ENCODE measurements around the gene SORCS2. TPM values are rescaled to one million over a fixed set of nuclear protein-coding genes. Genes with fewer than 3 reads are reported as not detected.

Gene SORCS2
- polyA plus RNA-seq, 1 donor (not counting 4 experiments of a cell fraction or from before 2014, with no cell fraction given): 0.09 TPM

DNA sequence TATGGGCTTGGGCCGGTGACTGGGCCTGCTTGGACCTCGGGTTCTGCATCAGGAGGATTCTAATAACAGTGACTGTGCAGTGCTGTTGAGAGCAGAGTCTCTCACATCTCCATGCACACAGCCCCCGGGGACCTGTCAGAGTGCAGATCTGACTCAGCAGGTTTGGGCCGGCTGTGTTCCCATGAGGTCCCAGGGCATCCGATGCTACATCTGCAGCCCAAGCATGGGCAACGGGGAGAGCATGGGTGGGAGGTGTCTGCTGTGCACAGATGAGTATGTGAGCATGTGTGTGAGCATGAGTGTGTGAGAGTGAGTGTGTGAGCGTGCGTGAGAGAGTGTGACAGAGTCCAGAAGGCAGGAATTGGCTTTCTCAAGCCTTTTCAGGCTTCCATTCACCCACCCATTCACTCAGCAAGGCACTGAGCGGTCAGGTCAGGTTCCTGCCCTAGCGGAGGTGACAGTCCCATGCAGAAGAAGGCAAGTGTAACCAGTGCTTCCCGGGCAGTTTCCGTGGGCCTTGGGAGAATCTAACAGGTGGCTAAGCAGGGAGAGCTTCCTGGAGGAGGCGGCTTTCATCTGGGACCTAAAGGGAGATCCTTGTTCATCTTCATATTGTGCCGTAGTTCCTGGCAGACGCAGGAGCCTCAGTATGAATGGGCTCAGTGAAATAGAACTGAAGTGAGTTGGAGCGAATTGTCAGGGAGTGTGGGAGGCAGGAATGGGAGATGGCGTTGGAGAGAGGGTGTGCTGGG, 62.6 kb downstream of the SORCS2 start:
- TF ChIP-seq EZH2 (IDR thresholded peaks at IDR 0.05; ENCODE audit: low read length): no peak
- TF ChIP-seq, protein P1, sequence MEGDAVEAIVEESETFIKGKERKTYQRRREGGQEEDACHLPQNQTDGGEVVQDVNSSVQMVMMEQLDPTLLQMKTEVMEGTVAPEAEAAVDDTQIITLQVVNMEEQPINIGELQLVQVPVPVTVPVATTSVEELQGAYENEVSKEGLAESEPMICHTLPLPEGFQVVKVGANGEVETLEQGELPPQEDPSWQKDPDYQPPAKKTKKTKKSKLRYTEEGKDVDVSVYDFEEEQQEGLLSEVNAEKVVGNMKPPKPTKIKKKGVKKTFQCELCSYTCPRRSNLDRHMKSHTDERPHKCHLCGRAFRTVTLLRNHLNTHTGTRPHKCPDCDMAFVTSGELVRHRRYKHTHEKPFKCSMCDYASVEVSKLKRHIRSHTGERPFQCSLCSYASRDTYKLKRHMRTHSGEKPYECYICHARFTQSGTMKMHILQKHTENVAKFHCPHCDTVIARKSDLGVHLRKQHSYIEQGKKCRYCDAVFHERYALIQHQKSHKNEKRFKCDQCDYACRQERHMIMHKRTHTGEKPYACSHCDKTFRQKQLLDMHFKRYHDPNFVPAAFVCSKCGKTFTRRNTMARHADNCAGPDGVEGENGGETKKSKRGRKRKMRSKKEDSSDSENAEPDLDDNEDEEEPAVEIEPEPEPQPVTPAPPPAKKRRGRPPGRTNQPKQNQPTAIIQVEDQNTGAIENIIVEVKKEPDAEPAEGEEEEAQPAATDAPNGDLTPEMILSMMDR (optimal IDR thresholded peaks at IDR 0.05 in 1 of 3, IDR thresholded peaks at IDR 0.05 in 1 of 3, conservative IDR thresholded peaks at IDR 0.05 in 1 of 3; ENCODE audit: extremely low read depth in 1 of 3, insufficient read depth in 2 of 3, low read length in 3 of 3): no peak
- no peak overlapping the region for H2AFZ ChIP-seq (ENCODE audit: control insufficient read depth, low read length)
- peaks cover 2% of the 10 kb centered on the region for H3K4me1 ChIP-seq (ENCODE audit: control insufficient read depth, extremely low read depth, insufficient read depth, low read length)
- no peaks in the 10 kb centered on the region for H3K9me1 ChIP-seq (ENCODE audit: control insufficient read depth, extremely low read depth, insufficient read depth, low read length)
- H3K27me3 ChIP-seq (ENCODE audit: control insufficient read depth, extremely low read depth, insufficient read depth, low read length): peaks cover 17% of the 10 kb centered on the region
- H3K4me2 ChIP-seq (ENCODE audit: control insufficient read depth, extremely low read depth, insufficient read depth, low read depth, low read length): no peak overlapping the region
- no peak overlapping the region for H3K4me3 ChIP-seq (ENCODE audit: control insufficient read depth in 2 of 3, extremely low read depth in 1 of 3, insufficient read depth in 2 of 3, low read depth in 1 of 3, low read length in 3 of 3)
- no peak overlapping the region for H3K27ac ChIP-seq (ENCODE audit: control insufficient read depth, insufficient read depth, low read length)
- no peaks in the 10 kb centered on the region for H4K20me1 ChIP-seq (ENCODE audit: control insufficient read depth, extremely low read depth, insufficient read depth, low read length)
- no peaks in the 10 kb centered on the region for H3K9me3 ChIP-seq (ENCODE audit: control insufficient read depth, low read depth, low read length)
- no peaks in the 10 kb centered on the region for H3K79me2 ChIP-seq (ENCODE audit: control insufficient read depth, insufficient read depth, low read length)
- dilution Hi-C loops (cut with MboI; ENCODE audit: extremely low pct_ligation_motif_present, low sequenced_read_pairs): no loop called here
- H3K9ac ChIP-seq (ENCODE audit: control insufficient read depth, extremely low read depth, insufficient read depth, low read length): no peak overlapping the region
- H3K36me3 ChIP-seq (ENCODE audit: control insufficient read depth in 2 of 2, extremely low read depth in 1 of 2, insufficient read depth in 2 of 2, low read length in 2 of 2): no peaks in the 10 kb centered on the region
- FAIRE-seq: no peak
- no peak for DNase-seq (ENCODE audit: low read depth, low spot score)

DNA sequence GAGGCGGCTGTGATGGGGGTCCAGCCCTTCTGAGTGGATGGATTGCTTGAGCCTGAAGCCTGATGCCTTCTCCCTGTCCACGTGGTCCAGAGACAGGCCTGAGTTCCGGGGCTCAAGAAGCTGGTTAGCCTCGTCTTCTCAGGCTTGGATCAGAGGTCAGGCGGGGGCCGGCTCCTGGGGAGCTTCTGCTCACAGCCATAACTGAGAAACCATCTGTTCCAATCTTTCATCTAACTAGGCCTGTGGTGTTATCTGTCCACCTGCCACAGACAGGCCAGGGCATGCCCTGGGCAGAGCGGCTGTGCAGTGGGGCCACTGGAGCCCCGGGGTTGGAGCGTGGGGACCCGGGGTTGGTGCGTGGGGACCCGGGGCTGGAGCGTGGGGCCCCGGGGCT, 63.1 kb downstream of the SORCS2 start:
- H3K4me1 ChIP-seq (ENCODE audit: control insufficient read depth, extremely low read depth, insufficient read depth, low read length): peaks cover 2% of the 10 kb centered on the region
- FAIRE-seq: no peak
- no peak overlapping the region for H3K4me3 ChIP-seq (ENCODE audit: control insufficient read depth in 2 of 3, extremely low read depth in 1 of 3, insufficient read depth in 2 of 3, low read depth in 1 of 3, low read length in 3 of 3)
- no peaks in the 10 kb centered on the region for H3K79me2 ChIP-seq (ENCODE audit: control insufficient read depth, insufficient read depth, low read length)
- no peak overlapping the region for H3K27ac ChIP-seq (ENCODE audit: control insufficient read depth, insufficient read depth, low read length)
- no peak overlapping the region for H2AFZ ChIP-seq (ENCODE audit: control insufficient read depth, low read length)
- H3K36me3 ChIP-seq (ENCODE audit: control insufficient read depth in 2 of 2, extremely low read depth in 1 of 2, insufficient read depth in 2 of 2, low read length in 2 of 2): no peaks in the 10 kb centered on the region
- DNase-seq (ENCODE audit: low read depth, low spot score): no peak
- H3K9ac ChIP-seq (ENCODE audit: control insufficient read depth, extremely low read depth, insufficient read depth, low read length): no peak overlapping the region
- H4K20me1 ChIP-seq (ENCODE audit: control insufficient read depth, extremely low read depth, insufficient read depth, low read length): no peaks in the 10 kb centered on the region
- TF ChIP-seq EZH2 (IDR thresholded peaks at IDR 0.05; ENCODE audit: low read length): no peak
- no peaks in the 10 kb centered on the region for H3K9me1 ChIP-seq (ENCODE audit: control insufficient read depth, extremely low read depth, insufficient read depth, low read length)
- H3K27me3 ChIP-seq (ENCODE audit: control insufficient read depth, extremely low read depth, insufficient read depth, low read length): peaks cover 13% of the 10 kb centered on the region
- dilution Hi-C loops (cut with MboI; ENCODE audit: extremely low pct_ligation_motif_present, low sequenced_read_pairs): no loop called here
- H3K9me3 ChIP-seq (ENCODE audit: control insufficient read depth, low read depth, low read length): no peaks in the 10 kb centered on the region
- H3K4me2 ChIP-seq (ENCODE audit: control insufficient read depth, extremely low read depth, insufficient read depth, low read depth, low read length): no peak overlapping the region

DNA sequence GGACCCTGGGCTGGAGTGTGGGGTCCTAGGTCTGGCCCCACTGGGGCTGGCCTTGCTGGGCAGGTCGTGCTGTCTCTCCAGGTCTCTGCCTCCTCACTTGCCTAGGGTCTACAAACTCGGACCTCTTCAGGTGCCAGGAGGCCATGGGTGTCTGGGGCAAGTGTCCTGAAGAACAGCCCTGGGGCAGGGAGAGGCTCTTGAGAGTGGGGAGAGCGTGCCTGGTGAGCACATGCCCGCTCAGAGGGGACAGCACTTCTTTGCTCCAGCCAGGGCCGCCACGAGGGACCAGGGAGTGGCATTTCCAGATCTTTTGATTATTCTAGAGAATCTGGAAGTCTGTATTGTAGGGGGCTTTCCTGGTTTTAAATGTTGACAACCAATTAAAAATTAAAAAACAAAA, 63.7 kb downstream of the SORCS2 start:
- no peaks in the 10 kb centered on the region for H3K36me3 ChIP-seq (ENCODE audit: control insufficient read depth in 2 of 2, extremely low read depth in 1 of 2, insufficient read depth in 2 of 2, low read length in 2 of 2)
- H3K4me2 ChIP-seq (ENCODE audit: control insufficient read depth, extremely low read depth, insufficient read depth, low read depth, low read length): no peak overlapping the region
- dilution Hi-C loops (cut with MboI; ENCODE audit: extremely low pct_ligation_motif_present, low sequenced_read_pairs): no loop called here
- no peaks in the 10 kb centered on the region for H3K79me2 ChIP-seq (ENCODE audit: control insufficient read depth, insufficient read depth, low read length)
- no peak overlapping the region for H3K27ac ChIP-seq (ENCODE audit: control insufficient read depth, insufficient read depth, low read length)
- no peak for DNase-seq (ENCODE audit: low read depth, low spot score)
- H3K4me1 ChIP-seq (ENCODE audit: control insufficient read depth, extremely low read depth, insufficient read depth, low read length): peaks cover 2% of the 10 kb centered on the region
- H3K27me3 ChIP-seq (ENCODE audit: control insufficient read depth, extremely low read depth, insufficient read depth, low read length): peaks cover 8% of the 10 kb centered on the region
- no peak for FAIRE-seq
- no peaks in the 10 kb centered on the region for H3K9me3 ChIP-seq (ENCODE audit: control insufficient read depth, low read depth, low read length)
- TF ChIP-seq, protein P1 (optimal IDR thresholded peaks at IDR 0.05 in 1 of 3, IDR thresholded peaks at IDR 0.05 in 1 of 3, conservative IDR thresholded peaks at IDR 0.05 in 1 of 3; ENCODE audit: extremely low read depth in 1 of 3, insufficient read depth in 2 of 3, low read length in 3 of 3): no peak
- TF ChIP-seq EZH2 (IDR thresholded peaks at IDR 0.05; ENCODE audit: low read length): no peak
- H3K4me3 ChIP-seq (ENCODE audit: control insufficient read depth in 2 of 3, extremely low read depth in 1 of 3, insufficient read depth in 2 of 3, low read depth in 1 of 3, low read length in 3 of 3): no peak overlapping the region
- no peak overlapping the region for H3K9ac ChIP-seq (ENCODE audit: control insufficient read depth, extremely low read depth, insufficient read depth, low read length)
- H4K20me1 ChIP-seq (ENCODE audit: control insufficient read depth, extremely low read depth, insufficient read depth, low read length): no peaks in the 10 kb centered on the region
- no peak overlapping the region for H2AFZ ChIP-seq (ENCODE audit: control insufficient read depth, low read length)
- H3K9me1 ChIP-seq (ENCODE audit: control insufficient read depth, extremely low read depth, insufficient read depth, low read length): no peaks in the 10 kb centered on the region

Data from keratinocyte (primary cell).